NT2/D1 (cell line): ENCODE data around the gene RAMAC.

ENCODE experiments used
- SUZ12 ChIP-seq: IDR thresholded peaks from 2 replicates; pipeline ENCODE4 v1.6.1; 2011; ENCODE audit not compliant: insufficient read length, insufficient read depth; ENCODE audit errors: extremely low read depth
- YY1 ChIP-seq: IDR thresholded peaks from 2 replicates; pipeline ENCODE4 v1.6.1; 2011; ENCODE audit not compliant: insufficient read length, insufficient read depth
- ZNF274 ChIP-seq: IDR thresholded peaks from 2 replicates; pipeline ENCODE4 v1.6.1; 2011; ENCODE audit warnings: mild to moderate bottlenecking, low read depth, low read length

- no peak for TF ChIP-seq ZNF274
- no peak for TF ChIP-seq SUZ12
- no peak for TF ChIP-seq YY1
Observed at GRCh38 chr15:82978438-82978837, 7.6 kb upstream of the RAMAC start.
